ENCODE measurements around the gene IFT52. TPM values are rescaled to one million over a fixed set of nuclear protein-coding genes. Genes with fewer than 3 reads are reported as not detected.

IFT52 gene
- total and polyA plus RNA-seq, 2 of the 8 experiments (the other 6 are each of a cell fraction or from before 2014, with no cell fraction given), result 35.6 to 40.4 TPM

DNA sequence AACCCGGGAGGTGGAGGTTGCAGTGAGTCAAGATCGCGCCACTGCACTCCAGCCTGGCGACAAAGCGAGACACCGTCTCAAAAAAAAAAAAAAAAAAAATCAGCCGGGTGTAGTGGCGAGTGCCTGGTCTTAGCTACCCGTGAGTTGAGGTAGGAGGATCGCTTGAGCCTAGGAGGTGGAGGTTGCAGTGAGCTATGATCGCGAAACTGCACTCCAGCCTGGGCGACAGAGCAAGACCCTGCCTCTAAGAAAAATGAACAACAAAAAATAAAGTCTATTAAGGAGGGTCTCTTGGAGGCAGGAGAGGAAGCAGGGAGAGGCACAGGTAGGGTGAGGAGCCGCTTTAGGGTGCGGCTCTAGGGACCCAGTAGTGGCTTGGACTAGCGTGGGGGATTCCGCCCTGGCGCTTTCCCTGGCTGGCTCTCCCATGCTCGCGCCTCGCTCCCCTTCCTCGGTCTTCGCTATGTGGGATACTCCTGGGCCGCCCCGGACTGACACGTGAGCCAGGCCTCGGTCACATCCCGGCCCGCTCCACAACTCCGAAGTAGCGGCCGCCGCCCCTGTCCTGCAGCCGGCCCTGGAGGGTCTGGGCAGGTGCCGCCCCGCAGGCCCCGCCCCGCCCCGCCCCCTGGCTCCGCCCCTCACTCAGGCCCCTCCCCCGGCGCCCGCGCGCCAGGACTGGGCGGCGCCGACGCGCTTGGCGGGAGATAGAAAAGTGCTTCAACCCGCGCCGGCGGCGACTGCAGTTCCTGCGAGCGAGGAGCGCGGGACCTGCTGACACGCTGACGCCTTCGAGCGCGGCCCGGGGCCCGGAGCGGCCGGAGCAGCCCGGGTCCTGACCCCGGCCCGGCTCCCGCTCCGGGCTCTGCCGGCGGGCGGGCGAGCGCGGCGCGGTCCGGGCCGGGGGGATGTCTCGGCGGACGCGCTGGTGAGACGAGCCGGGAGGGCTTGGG lies 75.9 kb downstream of the IFT52 start, which contains the start of gene MYBL2 (continued):
- no peak for TF ChIP-seq NANOG (IDR thresholded peaks at IDR 0.05; ENCODE audit: insufficient read depth, low read depth, low read length, poor library complexity, severe bottlenecking)
- peak; percentile 81; a peak in 2 of 3 replicates for TF ChIP-seq POLR2A (IDR thresholded peaks at IDR 0.05; ENCODE audit: control extremely low read depth in 1 of 2, low read depth in 2 of 2, low read length in 2 of 2)
- TF ChIP-seq JUND (IDR thresholded peaks at IDR 0.05; ENCODE audit: low read length), result no peak
- no peak for TF ChIP-seq ASH2L (IDR thresholded peaks at IDR 0.05; ENCODE audit: low read length)
- TF ChIP-seq SIX5 (IDR thresholded peaks at IDR 0.05; ENCODE audit: low read depth, low read length), result no peak
- TF ChIP-seq, protein P1, sequence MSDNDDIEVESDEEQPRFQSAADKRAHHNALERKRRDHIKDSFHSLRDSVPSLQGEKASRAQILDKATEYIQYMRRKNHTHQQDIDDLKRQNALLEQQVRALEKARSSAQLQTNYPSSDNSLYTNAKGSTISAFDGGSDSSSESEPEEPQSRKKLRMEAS (IDR thresholded peaks at IDR 0.05), result peak; percentile 79
- TF ChIP-seq EGR1 (IDR thresholded peaks at IDR 0.05; ENCODE audit: borderline replicate concordance, low read depth, low read length), result no peak
- no peak for TF ChIP-seq EZH2 (IDR thresholded peaks at IDR 0.05; ENCODE audit: low read depth, low read length, severe bottlenecking)
- no peak for TF ChIP-seq POU5F1 (IDR thresholded peaks at IDR 0.05; ENCODE audit: low read depth, low read length)
- TF ChIP-seq TBP (IDR thresholded peaks at IDR 0.05; ENCODE audit: low read depth, low read length), result peak; percentile 77; the same call in 1 of the 2 replicates
- TF ChIP-seq JUN (IDR thresholded peaks at IDR 0.05; ENCODE audit: low read depth, low read length), result no peak
- no peak for TF ChIP-seq RAD21 (IDR thresholded peaks at IDR 0.05 in 1 of 2, conservative IDR thresholded peaks at IDR 0.05 in 1 of 2; ENCODE audit: low read depth in 2 of 2, low read length in 2 of 2)
- TF ChIP-seq NRF1 (IDR thresholded peaks at IDR 0.05; ENCODE audit: low read depth, low read length), result no peak
- TF ChIP-seq, protein P2, sequence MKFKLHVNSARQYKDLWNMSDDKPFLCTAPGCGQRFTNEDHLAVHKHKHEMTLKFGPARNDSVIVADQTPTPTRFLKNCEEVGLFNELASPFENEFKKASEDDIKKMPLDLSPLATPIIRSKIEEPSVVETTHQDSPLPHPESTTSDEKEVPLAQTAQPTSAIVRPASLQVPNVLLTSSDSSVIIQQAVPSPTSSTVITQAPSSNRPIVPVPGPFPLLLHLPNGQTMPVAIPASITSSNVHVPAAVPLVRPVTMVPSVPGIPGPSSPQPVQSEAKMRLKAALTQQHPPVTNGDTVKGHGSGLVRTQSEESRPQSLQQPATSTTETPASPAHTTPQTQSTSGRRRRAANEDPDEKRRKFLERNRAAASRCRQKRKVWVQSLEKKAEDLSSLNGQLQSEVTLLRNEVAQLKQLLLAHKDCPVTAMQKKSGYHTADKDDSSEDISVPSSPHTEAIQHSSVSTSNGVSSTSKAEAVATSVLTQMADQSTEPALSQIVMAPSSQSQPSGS (IDR thresholded peaks at IDR 0.05; ENCODE audit: low read length), result no peak
- TF ChIP-seq KDM5A (IDR thresholded peaks at IDR 0.05; ENCODE audit: low read length), result no peak
- TF ChIP-seq, protein P3, sequence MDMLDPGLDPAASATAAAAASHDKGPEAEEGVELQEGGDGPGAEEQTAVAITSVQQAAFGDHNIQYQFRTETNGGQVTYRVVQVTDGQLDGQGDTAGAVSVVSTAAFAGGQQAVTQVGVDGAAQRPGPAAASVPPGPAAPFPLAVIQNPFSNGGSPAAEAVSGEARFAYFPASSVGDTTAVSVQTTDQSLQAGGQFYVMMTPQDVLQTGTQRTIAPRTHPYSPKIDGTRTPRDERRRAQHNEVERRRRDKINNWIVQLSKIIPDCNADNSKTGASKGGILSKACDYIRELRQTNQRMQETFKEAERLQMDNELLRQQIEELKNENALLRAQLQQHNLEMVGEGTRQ (IDR thresholded peaks at IDR 0.05; ENCODE audit: low read length), result no peak
- peak; percentile 41 for TF ChIP-seq TAF7 (optimal IDR thresholded peaks at IDR 0.05; ENCODE audit: borderline replicate concordance, low read depth, low read length)

All from H1 (cell line).